Stimulated activated naive CD8-positive, alpha-beta T cell treated with anti-CD3 and anti-CD28 coated beads, Interleukin-15, amount 100 ng/mL, for 72 hours (primary cell): ENCODE data around the gene SLX4IP.

Experiments
- ATAC-seq: fragments of 150-1000 bp; cut with Tn5 transposase; 2 replicates; pipeline ENCODE4 v1.10.0; 2021; ENCODE audit warnings: mild to moderate bottlenecking, moderate library complexity
- DNase-seq, 2 donors: peaks; one replicate each; pipeline ENCODE4 v3.0.0; 2021 to 2022
- H3K27ac Mint-ChIP-seq, 2 donors: one replicate each; pipeline ENCODE4 v1.8.0; 2022; ENCODE audit warnings: mild to moderate bottlenecking in 2 of 2, mixed read lengths in 2 of 2, moderate library complexity in 2 of 2
- H3K27me3 Mint-ChIP-seq: one replicate; pipeline ENCODE4 v1.8.0; 2022; ENCODE audit warnings: mixed read lengths
- H3K4me1 Mint-ChIP-seq: one replicate; pipeline ENCODE4 v1.8.0; 2022; ENCODE audit warnings: mild to moderate bottlenecking, mixed read lengths
- H3K4me3 Mint-ChIP-seq, 2 donors: one replicate each; pipeline ENCODE4 v1.8.0; 2022; ENCODE audit warnings: mild to moderate bottlenecking in 2 of 2, mixed read lengths in 2 of 2, moderate library complexity in 1 of 2
- H3K9me3 Mint-ChIP-seq, 2 donors: one replicate each; pipeline ENCODE4 v1.8.0; 2022; ENCODE audit warnings: mixed read lengths in 2 of 2

Gene SLX4IP

DNA sequence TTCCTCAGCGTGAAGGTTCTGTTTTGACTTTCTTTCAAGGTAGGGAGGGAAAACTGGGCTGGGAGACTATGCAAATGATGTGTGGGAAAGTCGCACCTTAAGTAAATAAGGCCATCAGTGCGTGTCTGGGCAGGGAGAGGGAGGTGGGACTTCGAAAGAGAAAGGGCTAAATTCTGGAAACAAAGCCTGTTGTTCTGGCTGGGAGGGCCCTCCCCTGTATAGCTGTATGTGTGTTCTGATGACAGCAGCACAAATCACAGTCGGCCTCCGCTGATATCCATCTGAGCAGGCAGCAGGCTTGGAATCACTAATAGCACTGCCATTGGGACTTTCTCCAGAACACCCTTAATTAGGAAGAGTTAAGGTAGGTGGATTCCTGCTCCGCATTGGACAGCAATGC, 219.5 kb downstream of the SLX4IP start:
- Mint-ChIP-seq H3K9me3 (no peaks in the 10 kb centered on the region), H3K27ac (no peak overlapping the region), H3K4me1 (no peaks in the 10 kb centered on the region), H3K4me3 (no peak overlapping the region), H3K27me3 (peaks cover 65% of the 10 kb centered on the region)
- ATAC-seq (no peak), DNase-seq (no peak)

DNA sequence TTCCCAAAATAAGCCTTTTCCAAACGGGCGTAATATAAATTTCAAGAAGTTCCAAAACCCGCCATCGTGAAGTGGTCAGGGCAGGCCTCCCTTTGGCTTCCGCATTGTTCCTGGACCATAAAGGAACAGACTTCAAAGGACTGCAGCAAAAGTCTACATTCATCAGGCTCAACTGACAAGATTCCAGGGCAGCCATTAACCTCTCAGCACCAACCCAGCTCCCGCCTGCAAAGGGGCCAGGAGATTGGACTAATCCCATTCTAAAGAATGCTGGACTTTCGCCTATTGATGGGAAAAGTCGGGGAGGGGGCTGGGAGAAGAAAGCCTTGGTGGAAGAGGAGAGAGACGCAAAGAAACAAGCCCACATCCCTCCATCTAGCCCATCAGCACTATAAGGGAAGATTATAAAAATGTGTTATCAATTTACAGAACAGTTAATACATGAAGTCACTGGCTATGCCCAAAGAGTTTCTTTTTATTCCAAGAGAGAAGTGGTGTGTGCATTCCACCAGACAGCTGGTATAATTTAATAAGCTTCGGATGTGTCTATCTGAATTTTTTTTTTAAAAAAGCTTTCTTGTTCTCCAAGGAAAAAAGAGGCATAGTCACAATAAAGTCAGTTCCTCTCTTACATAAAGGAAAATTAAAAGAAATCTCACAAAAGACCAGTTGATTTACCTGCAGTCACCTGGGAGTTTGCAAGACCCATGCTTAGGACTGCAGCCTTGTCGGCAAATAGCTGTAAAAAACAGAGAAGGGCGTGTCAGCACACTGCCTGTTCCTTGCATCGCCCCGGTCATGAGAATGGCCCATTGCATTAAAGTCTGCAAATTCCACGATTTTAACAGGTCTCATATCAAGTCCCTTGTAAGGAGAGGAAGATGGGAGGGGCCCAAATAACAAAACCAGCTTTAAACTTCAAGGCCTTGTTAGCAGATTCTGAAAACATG, 220.9 kb downstream of the SLX4IP start:
- no peak overlapping the region for H3K4me3 Mint-ChIP-seq

GRCh38 chr20:10657453-10657852, 222.3 kb downstream of the SLX4IP start:
- DNase-seq, result no peak
- no peak for ATAC-seq
- no peaks in the 10 kb centered on the region for H3K4me1 Mint-ChIP-seq
- H3K27me3 Mint-ChIP-seq, result peaks cover 62% of the 10 kb centered on the region
- H3K27ac Mint-ChIP-seq, result no peak overlapping the region
- H3K9me3 Mint-ChIP-seq, result no peaks in the 10 kb centered on the region
- no peak overlapping the region for H3K4me3 Mint-ChIP-seq

More for the DNA sequence above, 220.9 kb downstream of the SLX4IP start:
- Mint-ChIP-seq H3K27ac (no peak overlapping the region), H3K9me3 (no peaks in the 10 kb centered on the region), H3K27me3 (peaks cover 62% of the 10 kb centered on the region), H3K4me1 (no peaks in the 10 kb centered on the region)
- DNase-seq (no peak), ATAC-seq (no peak)

GRCh38 chr20:10658051-10658823, 223.1 kb downstream of the SLX4IP start:
- H3K27me3 Mint-ChIP-seq, result peaks cover 64% of the 10 kb centered on the region
- ATAC-seq (no peak), DNase-seq (no peak)
- no peak overlapping the region for H3K4me3 Mint-ChIP-seq
- no peak overlapping the region for H3K27ac Mint-ChIP-seq
- H3K9me3 Mint-ChIP-seq, result no peaks in the 10 kb centered on the region
- no peaks in the 10 kb centered on the region for H3K4me1 Mint-ChIP-seq

GRCh38 chr20:10658876-10659632, 223.9 kb downstream of the SLX4IP start:
- no peak overlapping the region for H3K27ac Mint-ChIP-seq
- H3K9me3 Mint-ChIP-seq, result no peaks in the 10 kb centered on the region
- no peak for DNase-seq
- H3K27me3 Mint-ChIP-seq, result peaks cover 70% of the 10 kb centered on the region
- H3K4me3 Mint-ChIP-seq, result no peak overlapping the region
- ATAC-seq, result no peak
- no peaks in the 10 kb centered on the region for H3K4me1 Mint-ChIP-seq

GRCh38 chr20:10659651-10660601, 224.8 kb downstream of the SLX4IP start:
- no peak overlapping the region for H3K27ac Mint-ChIP-seq
- DNase-seq (no peak), ATAC-seq (no peak)
- no peaks in the 10 kb centered on the region for H3K9me3 Mint-ChIP-seq
- no peak overlapping the region for H3K4me3 Mint-ChIP-seq
- peaks cover 70% of the 10 kb centered on the region for H3K27me3 Mint-ChIP-seq
- H3K4me1 Mint-ChIP-seq, result no peaks in the 10 kb centered on the region

- Mint-ChIP-seq H3K27me3 (peaks cover 66% of the 10 kb centered on the region), H3K4me3 (no peak overlapping the region), H3K4me1 (no peaks in the 10 kb centered on the region), H3K9me3 (no peaks in the 10 kb centered on the region), H3K27ac (no peak overlapping the region)
- ATAC-seq (no peak), DNase-seq (no peak)
Measured at GRCh38 chr20:10660661-10661060, 225.6 kb downstream of the SLX4IP start.

GRCh38 chr20:10661261-10661660, 226.2 kb downstream of the SLX4IP start:
- peaks cover 68% of the 10 kb centered on the region for H3K27me3 Mint-ChIP-seq
- H3K4me3 Mint-ChIP-seq, result no peak overlapping the region
- ATAC-seq (no peak), DNase-seq (no peak)
- H3K9me3 Mint-ChIP-seq, result no peaks in the 10 kb centered on the region
- no peak overlapping the region for H3K27ac Mint-ChIP-seq
- no peaks in the 10 kb centered on the region for H3K4me1 Mint-ChIP-seq

GRCh38 chr20:10662151-10662550, 227.0 kb downstream of the SLX4IP start:
- ATAC-seq (no peak), DNase-seq (no peak)
- Mint-ChIP-seq H3K9me3 (no peaks in the 10 kb centered on the region), H3K27me3 (peaks cover 70% of the 10 kb centered on the region), H3K4me3 (no peak overlapping the region), H3K27ac (no peak overlapping the region), H3K4me1 (no peaks in the 10 kb centered on the region)

DNA sequence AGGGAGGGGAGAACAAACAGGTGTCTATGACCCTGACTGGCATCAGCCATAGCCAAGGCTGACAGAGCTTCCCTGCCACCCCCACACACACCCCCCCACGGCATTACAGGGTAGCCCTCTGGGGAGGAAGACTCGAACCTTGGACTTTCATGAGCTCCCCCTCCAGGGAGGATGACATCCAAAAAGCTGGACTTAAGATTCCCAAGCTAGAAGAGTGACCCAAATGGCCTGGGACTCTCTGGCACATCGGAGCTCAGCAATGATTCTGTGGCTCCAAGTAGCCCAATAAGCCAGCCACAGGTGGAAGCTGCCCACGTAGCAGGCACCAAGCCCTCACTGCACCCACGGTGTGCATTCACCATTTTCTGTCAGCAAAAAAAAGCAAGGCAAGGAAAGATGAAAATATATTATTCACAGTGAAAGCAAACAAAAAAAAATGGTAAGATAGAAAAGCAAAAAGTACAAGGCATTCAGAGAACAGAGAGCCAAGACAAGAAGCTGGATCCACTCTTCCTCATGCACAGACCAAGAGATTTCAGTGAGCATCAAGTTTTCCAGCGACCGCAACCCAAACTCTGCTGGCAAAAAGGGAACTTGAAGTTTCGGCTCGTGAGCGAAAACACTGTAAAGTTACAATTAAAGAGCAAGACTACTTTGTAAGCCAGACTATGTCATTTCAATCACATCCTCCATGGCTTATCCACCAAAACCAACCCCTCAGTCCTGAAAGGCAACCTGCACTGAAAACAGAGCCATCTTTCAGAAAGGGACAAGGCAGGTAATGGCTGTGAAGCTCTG, 227.8 kb downstream of the SLX4IP start:
- Mint-ChIP-seq H3K27ac (no peak overlapping the region), H3K4me3 (no peak overlapping the region), H3K4me1 (no peaks in the 10 kb centered on the region), H3K27me3 (peaks cover 66% of the 10 kb centered on the region), H3K9me3 (no peaks in the 10 kb centered on the region)
- no peak for DNase-seq
- no peak for ATAC-seq

GRCh38 chr20:10663756-10664155, 228.7 kb downstream of the SLX4IP start:
- Mint-ChIP-seq H3K9me3 (no peaks in the 10 kb centered on the region), H3K27me3 (peaks cover 64% of the 10 kb centered on the region), H3K4me1 (no peaks in the 10 kb centered on the region), H3K4me3 (no peak overlapping the region), H3K27ac (no peak overlapping the region)
- DNase-seq (no peak), ATAC-seq (no peak)

DNA sequence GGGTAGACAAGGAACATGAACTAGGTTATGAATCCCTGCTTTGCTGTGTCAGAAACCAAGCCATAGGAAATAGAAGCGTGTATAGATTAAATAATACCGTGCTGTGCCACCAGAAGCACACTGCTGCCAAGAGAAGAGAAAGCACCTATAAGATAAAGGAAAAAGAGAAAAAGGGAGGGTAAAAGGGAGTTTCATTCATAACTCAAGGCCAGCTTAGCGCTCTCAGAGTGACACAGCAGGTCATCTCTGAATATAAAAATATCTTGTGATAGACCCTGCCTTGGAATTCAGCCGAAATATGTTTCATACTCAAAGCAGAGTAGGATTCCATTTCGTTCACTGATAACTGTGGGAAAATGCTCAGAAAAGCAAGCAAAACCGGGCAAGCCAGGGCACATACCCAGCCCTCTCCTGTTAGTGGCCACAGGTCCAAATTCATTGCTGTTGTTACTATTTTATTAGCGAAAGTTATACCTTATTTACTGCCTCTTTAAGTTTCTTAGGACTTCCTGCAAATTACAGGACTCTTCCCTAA, 230.0 kb downstream of the SLX4IP start:
- no peak overlapping the region for H3K4me3 Mint-ChIP-seq
- peaks cover 77% of the 10 kb centered on the region for H3K27me3 Mint-ChIP-seq
- no peaks in the 10 kb centered on the region for H3K4me1 Mint-ChIP-seq

DNA sequence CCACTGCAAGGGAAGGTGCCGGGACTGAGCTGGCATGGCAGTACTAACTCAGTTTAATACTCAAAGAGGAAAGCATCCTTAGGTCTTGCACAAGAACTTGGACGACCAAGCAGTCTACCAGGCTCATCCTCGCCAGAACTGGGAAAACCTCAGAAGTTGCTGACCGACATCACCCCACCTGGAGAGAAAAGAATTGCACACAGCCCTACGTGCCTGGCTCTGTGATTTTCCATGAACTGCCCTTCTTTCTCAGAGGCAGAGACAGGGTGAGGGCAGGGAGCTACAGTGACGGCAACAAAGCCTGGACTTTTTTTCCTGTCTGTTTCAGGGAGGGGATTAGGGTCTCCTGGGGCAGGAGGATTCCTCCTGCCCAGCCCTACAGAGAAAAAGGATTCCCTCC, 230.7 kb downstream of the SLX4IP start:
- no peak overlapping the region for H3K4me3 Mint-ChIP-seq
- H3K27me3 Mint-ChIP-seq, result peaks cover 77% of the 10 kb centered on the region
- H3K9me3 Mint-ChIP-seq, result no peaks in the 10 kb centered on the region
- H3K27ac Mint-ChIP-seq, result no peak overlapping the region
- peaks cover 5% of the 10 kb centered on the region for H3K4me1 Mint-ChIP-seq
- DNase-seq (no peak), ATAC-seq (no peak)

More for the DNA sequence above, 230.0 kb downstream of the SLX4IP start:
- no peak for DNase-seq
- Mint-ChIP-seq H3K9me3 (no peaks in the 10 kb centered on the region), H3K27ac (no peak overlapping the region)
- no peak for ATAC-seq
